22Rv1 (cell line): ENCODE results near the gene KANSL1L.

ENCODE experiments used
- H3K27ac ChIP-seq: fragments of 450-650 bp; 2 replicates; pipeline ENCODE4 v1.5.1; 2017
- CTCF ChIP-seq: fragments of 450-650 bp; IDR thresholded peaks from 2 replicates; pipeline ENCODE4 v1.5.1; 2017; ENCODE audit warnings: mild to moderate bottlenecking
- ZFX ChIP-seq: fragments of 450-650 bp; IDR thresholded peaks from 2 replicates; pipeline ENCODE4 v1.6.1; 2017; ENCODE audit warnings: antibody characterized with exemption, borderline replicate concordance

KANSL1L gene

GRCh38 chr2:210199186-210199765 is 28.1 kb upstream of the KANSL1L start:
- TF ChIP-seq ZFX (no peak), CTCF (peak; percentile 87)
- no peak overlapping the region for H3K27ac ChIP-seq

- no peak for TF ChIP-seq ZFX
- TF ChIP-seq CTCF = no peak
Measured at GRCh38 chr2:210198326-210198725, 27.1 kb upstream of the KANSL1L start.

GRCh38 chr2:210197720-210198119 is 26.5 kb upstream of the KANSL1L start:
- TF ChIP-seq ZFX (no peak), CTCF (no peak)
- no peak overlapping the region for H3K27ac ChIP-seq

More at GRCh38 chr2:210198326-210198725, 27.1 kb upstream of the KANSL1L start:
- H3K27ac ChIP-seq = no peak overlapping the region

GRCh38 chr2:210195101-210195852 is 24.1 kb upstream of the KANSL1L start:
- no peak for TF ChIP-seq ZFX
- TF ChIP-seq CTCF = peak; percentile 79
- H3K27ac ChIP-seq = no peak overlapping the region

- TF ChIP-seq CTCF (no peak), ZFX (no peak)
- peak overlapping the region; percentile 63 for H3K27ac ChIP-seq
Measured at GRCh38 chr2:210190345-210190744, 19.1 kb upstream of the KANSL1L start.

- TF ChIP-seq ZFX (no peak), CTCF (no peak)
- H3K27ac ChIP-seq = peak overlapping the region; percentile 63
Measured at GRCh38 chr2:210189452-210190138, 18.4 kb upstream of the KANSL1L start.

GRCh38 chr2:210188755-210189154 is 17.5 kb upstream of the KANSL1L start:
- no peak for TF ChIP-seq ZFX
- no peak for TF ChIP-seq CTCF
- peak overlapping the region; percentile 63 for H3K27ac ChIP-seq
